ENCODE measurements around the gene ATP11A. TPM values are rescaled to one million over a fixed set of nuclear protein-coding genes. Genes with fewer than 3 reads are reported as not detected.

ATP11A gene
- total RNA-seq, 2 donors from 2014 or later, result 10.9 to 89.3 TPM

GRCh38 chr13:112732679-112733078, 42.8 kb downstream of the ATP11A start:
- no peaks in the 10 kb centered on the region for H3K9me3 ChIP-seq
- TF ChIP-seq POLR2A (IDR thresholded peaks at IDR 0.05), result no peak
- TF ChIP-seq CTCF (IDR thresholded peaks at IDR 0.05), result no peak
- no peak for TF ChIP-seq POLR2AphosphoS5 (IDR thresholded peaks at IDR 0.05)
- no peaks in the 10 kb centered on the region for H3K4me1 ChIP-seq (replicated peaks)
- no peak overlapping the region for H3K4me3 ChIP-seq
- intact Hi-C loops (cut with DNase I), result no loop called here
- no peak for DNase-seq (ENCODE audit: low spot score)
- no peaks in the 10 kb centered on the region for H3K27me3 ChIP-seq (replicated peaks; ENCODE audit: insufficient read depth)
- H3K36me3 ChIP-seq, result no peaks in the 10 kb centered on the region
- H3K27ac ChIP-seq, result no peak overlapping the region
- WGBS, result 91% methylated on average over 10 of the region's 10 CpGs

GRCh38 chr13:112733112-112733511, 43.3 kb downstream of the ATP11A start:
- no peaks in the 10 kb centered on the region for H3K27me3 ChIP-seq (replicated peaks; ENCODE audit: insufficient read depth)
- intact Hi-C loops (cut with DNase I), result no loop called here
- H3K36me3 ChIP-seq, result no peaks in the 10 kb centered on the region
- WGBS, result 83% methylated on average over 6 of the region's 6 CpGs
- TF ChIP-seq CTCF (IDR thresholded peaks at IDR 0.05) (no peak), POLR2A (IDR thresholded peaks at IDR 0.05) (no peak), POLR2AphosphoS5 (IDR thresholded peaks at IDR 0.05) (no peak)
- H3K9me3 ChIP-seq, result no peaks in the 10 kb centered on the region
- no peaks in the 10 kb centered on the region for H3K4me1 ChIP-seq (replicated peaks)
- no peak overlapping the region for H3K27ac ChIP-seq
- no peak overlapping the region for H3K4me3 ChIP-seq
- DNase-seq (ENCODE audit: low spot score), result no peak

- no peak for DNase-seq (ENCODE audit: low spot score)
- intact Hi-C loops (cut with DNase I), result no loop called here
- Histone ChIP-seq H3K27ac (no peak overlapping the region), H3K4me3 (no peak overlapping the region), H3K27me3 (replicated peaks; ENCODE audit: insufficient read depth) (no peaks in the 10 kb centered on the region), H3K36me3 (no peaks in the 10 kb centered on the region), H3K4me1 (replicated peaks) (no peaks in the 10 kb centered on the region), H3K9me3 (no peaks in the 10 kb centered on the region)
- 77% methylated on average over 7 of the region's 7 CpGs for WGBS
- TF ChIP-seq POLR2AphosphoS5 (IDR thresholded peaks at IDR 0.05), result no peak
- no peak for TF ChIP-seq POLR2A (IDR thresholded peaks at IDR 0.05)
- TF ChIP-seq CTCF (IDR thresholded peaks at IDR 0.05), result no peak
These were observed 44.0 kb downstream of the ATP11A start for GRCh38 chr13:112733661-112734379.

GRCh38 chr13:112734696-112735547, 45.1 kb downstream of the ATP11A start:
- WGBS, result 86% methylated on average over 17 of the region's 17 CpGs
- no peak for DNase-seq (ENCODE audit: low spot score)
- H3K4me3 ChIP-seq, result no peak overlapping the region
- H3K4me1 ChIP-seq (replicated peaks), result no peaks in the 10 kb centered on the region
- intact Hi-C loops (cut with DNase I), result no loop called here
- no peaks in the 10 kb centered on the region for H3K27me3 ChIP-seq (replicated peaks; ENCODE audit: insufficient read depth)
- H3K9me3 ChIP-seq, result no peaks in the 10 kb centered on the region
- H3K27ac ChIP-seq, result no peak overlapping the region
- no peaks in the 10 kb centered on the region for H3K36me3 ChIP-seq
- TF ChIP-seq CTCF (IDR thresholded peaks at IDR 0.05), result no peak
- no peak for TF ChIP-seq POLR2AphosphoS5 (IDR thresholded peaks at IDR 0.05)
- no peak for TF ChIP-seq POLR2A (IDR thresholded peaks at IDR 0.05)
